Muscle of arm (tissue), 12 donors: ENCODE results near the gene SLF1. TPM values are rescaled to one million over a fixed set of nuclear protein-coding genes. Genes with fewer than 3 reads are reported as not detected.

Experiments
- DNase-seq: peaks from one replicate; pipeline ENCODE4 v3.0.0-alpha.2; 2013
- polyA plus RNA-seq, 12 donors: library from polyadenylated mRNA; unstranded; fragments of 120-200 nt; gene quantifications; one replicate each; pipeline ENCODE4 v1.2.1, GENCODE V29; 2013; ENCODE audit not compliant: insufficient read length in 12 of 12

Gene SLF1
- polyA plus RNA-seq, 12 donors: 11.9 to 23.4 (median 15.9) TPM; not detected in 1

GRCh38 chr5:94658272-94658671 lies 39.8 kb downstream of the SLF1 start:
- DNase-seq: no peak

- DNase-seq: no peak
Measured at GRCh38 chr5:94660506-94660905, 42.0 kb downstream of the SLF1 start.

- DNase-seq: no peak
Measured at GRCh38 chr5:94661086-94661485, 42.6 kb downstream of the SLF1 start.

- no peak for DNase-seq
Measured at GRCh38 chr5:94667937-94668336, 49.5 kb downstream of the SLF1 start.

GRCh38 chr5:94670726-94671125 lies 52.3 kb downstream of the SLF1 start:
- no peak for DNase-seq

- no peak for DNase-seq
Measured at GRCh38 chr5:94672746-94673145, 54.3 kb downstream of the SLF1 start.

- DNase-seq: no peak
Measured at GRCh38 chr5:94674490-94675382, 56.3 kb downstream of the SLF1 start.

GRCh38 chr5:94675965-94676618 lies 57.6 kb downstream of the SLF1 start:
- no peak for DNase-seq

GRCh38 chr5:94682814-94683520 lies 64.5 kb downstream of the SLF1 start:
- no peak for DNase-seq

- DNase-seq: peak; percentile 35
Measured at GRCh38 chr5:94689908-94690307, 71.4 kb downstream of the SLF1 start.

GRCh38 chr5:94690778-94691177 lies 72.3 kb downstream of the SLF1 start:
- DNase-seq: no peak

- no peak for DNase-seq
Measured at GRCh38 chr5:94691291-94691690, 72.8 kb downstream of the SLF1 start.

- peak; percentile 50 for DNase-seq
Measured at GRCh38 chr5:94691949-94692348, 73.5 kb downstream of the SLF1 start.

- DNase-seq: no peak
Measured at GRCh38 chr5:94692581-94692980, 74.1 kb downstream of the SLF1 start.

- peak; percentile 40 for DNase-seq
Measured at GRCh38 chr5:94693043-94693822, 74.8 kb downstream of the SLF1 start.

- no peak for DNase-seq
Measured at GRCh38 chr5:94693845-94694370, 75.4 kb downstream of the SLF1 start.

GRCh38 chr5:94694671-94695070 lies 76.2 kb downstream of the SLF1 start:
- DNase-seq: no peak

- no peak for DNase-seq
Measured at GRCh38 chr5:94698197-94698596, 79.7 kb downstream of the SLF1 start.

GRCh38 chr5:94699562-94699961 lies 81.1 kb downstream of the SLF1 start:
- no peak for DNase-seq

GRCh38 chr5:94700592-94700991 lies 82.1 kb downstream of the SLF1 start:
- no peak for DNase-seq

- DNase-seq: no peak
Measured at GRCh38 chr5:94702729-94703128, 84.3 kb downstream of the SLF1 start.

GRCh38 chr5:94705427-94705826 lies 87.0 kb downstream of the SLF1 start:
- no peak for DNase-seq
